Sigmoid colon (tissue), 4 donors: ENCODE measurements around the gene MRPS5.

Experiments used
- CTCF ChIP-seq, 4 experiments: fragments of 450-650 bp in 3 of 4; fragments of 200-600 bp in 1 of 4; IDR thresholded peaks; one replicate each; pipeline ENCODE4 v1.5.1; 2016 to 2019; ENCODE audit warnings: antibody characterized with exemption in 4 of 4, mild to moderate bottlenecking in 3 of 4, moderate library complexity in 2 of 4
- EP300 ChIP-seq, 4 donors: sonication (generic); formaldehyde crosslinking; IDR thresholded peaks; one replicate each; pipeline ENCODE4 v1.6.1; 2017; ENCODE audit warnings: antibody characterized with exemption in 4 of 4
- POLR2A ChIP-seq, 2 donors: fragments of 450-650 bp; IDR thresholded peaks; one replicate each; pipeline ENCODE4 v1.6.1; 2016; ENCODE audit warnings: antibody characterized with exemption in 2 of 2, mild to moderate bottlenecking in 2 of 2, moderate library complexity in 2 of 2

GRCh38 chr2:95091885-95092555 is 29.6 kb downstream of the MRPS5 start:
- TF ChIP-seq CTCF (IDR thresholded peaks at IDR 0.05) (no peak), EP300 (IDR thresholded peaks at IDR 0.05) (no peak), POLR2A (IDR thresholded peaks at IDR 0.05) (no peak)
